CD8-positive, alpha-beta memory T cell (primary cell): ENCODE results near the gene SAPCD1. TPM values are rescaled to one million over a fixed set of nuclear protein-coding genes. Genes with fewer than 3 reads are reported as not detected.

ENCODE experiments used
- CTCF ChIA-PET: fragments of 350-600 bp; sonication (Branson Sonifier 250); formaldehyde crosslinking; loops from one replicate; lab custom pipeline; 2021; ENCODE audit warnings: antibody characterized with exemption; lab: Charles Lee
- POLR2A ChIA-PET: fragments of 350-600 bp; sonication (Branson Sonifier 250); formaldehyde crosslinking; loops from one replicate; lab custom pipeline; 2021; ENCODE audit warnings: antibody characterized with exemption; lab: Charles Lee
- DNase-seq, 5 donors: peaks; one replicate each; pipeline versions ENCODE4 v3.0.0 to v3.0.0-alpha.2; 2020 to 2022; ENCODE audit warnings: mixed read lengths in 1 of 5
- H3K27ac ChIP-seq: one replicate; pipeline ENCODE4 v1.7.0; 2013; ENCODE audit warnings: low read depth, mild to moderate bottlenecking, low read length, moderate library complexity
- H3K27me3 ChIP-seq: 2 replicates; pipeline ENCODE4 v1.7.0; 2013; ENCODE audit warnings: low read length, mild to moderate bottlenecking; ENCODE audit not compliant: insufficient read depth, poor library complexity, severe bottlenecking
- H3K36me3 ChIP-seq: 2 replicates; pipeline ENCODE4 v1.7.0; 2013; ENCODE audit warnings: mild to moderate bottlenecking, low read length, moderate library complexity; ENCODE audit not compliant: insufficient read depth
- H3K4me1 ChIP-seq: 2 replicates; pipeline ENCODE4 v1.7.0; 2013; ENCODE audit warnings: mild to moderate bottlenecking, low read length, moderate library complexity; ENCODE audit not compliant: insufficient read depth
- H3K4me3 ChIP-seq: 2 replicates; pipeline ENCODE4 v1.7.0; 2013; ENCODE audit warnings: mild to moderate bottlenecking, low read length
- H3K9me3 ChIP-seq: 2 replicates; pipeline ENCODE4 v1.7.0; 2013; ENCODE audit warnings: mild to moderate bottlenecking, low read length
- H3K27ac Mint-ChIP-seq, 8 donors: one replicate each; pipeline ENCODE4 v1.8.0; 2020 to 2021; ENCODE audit warnings: mixed read lengths in 8 of 8, mild to moderate bottlenecking in 6 of 8, inconsistent platforms in 3 of 8, moderate library complexity in 3 of 8
- H3K27me3 Mint-ChIP-seq, 2 donors: one replicate each; pipeline ENCODE4 v1.8.0; 2020 to 2021; ENCODE audit warnings: mixed read lengths in 2 of 2, mild to moderate bottlenecking in 1 of 2, moderate library complexity in 1 of 2
- H3K36me3 Mint-ChIP-seq, 3 donors: one replicate each; pipeline ENCODE4 v1.8.0; 2020 to 2021; ENCODE audit warnings: mixed read lengths in 3 of 3, inconsistent platforms in 1 of 3, mild to moderate bottlenecking in 1 of 3
- H3K4me1 Mint-ChIP-seq, 3 donors: one replicate each; pipeline ENCODE4 v1.8.0; 2020 to 2021; ENCODE audit warnings: mixed read lengths in 3 of 3, inconsistent platforms in 1 of 3, mild to moderate bottlenecking in 1 of 3
- H3K4me3 Mint-ChIP-seq, 7 donors: one replicate each; pipeline ENCODE4 v1.8.0; 2020 to 2021; ENCODE audit warnings: mixed read lengths in 7 of 7, mild to moderate bottlenecking in 6 of 7, moderate library complexity in 4 of 7, inconsistent platforms in 2 of 7
- H3K9me3 Mint-ChIP-seq, 5 donors: one replicate each; pipeline ENCODE4 v1.8.0; 2020 to 2022; ENCODE audit warnings: mixed read lengths in 5 of 5, mild to moderate bottlenecking in 3 of 5, moderate library complexity in 2 of 5, inconsistent platforms in 1 of 5
- polyA plus RNA-seq: library from polyadenylated mRNA; unstranded; fragments of 300-500 nt; fragmentation: Illumina TruSeq; gene quantifications from one replicate; pipeline ENCODE4 v1.2.3, GENCODE V29; 2021
- total RNA-seq, 2 experiments: library from RNA; stranded (reverse); gene quantifications; one replicate each; pipeline ENCODE4 v1.2.3, GENCODE V29; 2021

Gene SAPCD1
- total and polyA plus RNA-seq, 3 experiments from 2014 or later: 6.1 to 7.0 TPM; not detected in 1

DNA sequence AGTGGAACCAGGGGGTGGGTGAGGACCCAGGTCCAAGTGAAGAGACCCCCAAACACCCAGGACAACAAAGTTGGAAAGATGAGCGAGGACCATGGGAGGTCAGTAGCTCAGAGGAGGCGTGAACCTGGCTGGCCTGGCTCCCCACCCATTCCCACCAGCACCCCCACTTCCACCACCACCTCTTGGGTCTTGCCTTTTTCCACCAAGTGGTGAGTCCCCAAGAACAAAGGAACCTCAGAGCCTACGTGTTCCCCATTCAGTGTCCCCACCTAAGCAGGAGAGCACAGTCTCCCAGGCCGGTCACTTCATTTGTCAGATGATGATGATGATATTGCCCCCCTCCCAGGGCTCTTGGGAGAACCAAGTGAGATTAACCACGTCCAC is 15.2 kb downstream of the SAPCD1 start:
- Histone ChIP-seq H3K9me3 (no peaks in the 10 kb centered on the region), H3K27ac (peak overlapping the region; percentile 70), H3K4me3 (no peak overlapping the region), H3K36me3 (peaks cover 8% of the 10 kb centered on the region), H3K27me3 (no peaks in the 10 kb centered on the region), H3K4me1 (peaks cover 36% of the 10 kb centered on the region)
- H3K4me1 Mint-ChIP-seq: peaks cover 25 to 31% (median 25%) of the 10 kb centered on the region in 3 donors
- peak overlapping the region in 1 of 7 donors; percentile 84 for H3K4me3 Mint-ChIP-seq
- ChIA-PET POLR2A (interaction anchor here (1.2 kb wide), 1 partner anchor 8 kb away, joined by 3 read pairs; no protein-coding TSS in a partner anchor), CTCF (interaction anchor here (0.8 kb wide), 1 partner anchor 14 kb away, joined by 5 read pairs; no protein-coding TSS in a partner anchor)
- H3K27me3 Mint-ChIP-seq: peaks cover 0 to 2% of the 10 kb centered on the region in 2 donors
- DNase-seq: no peak
- peak overlapping the region in 7 of 8 donors; percentile 47 to 80 (median 73) for H3K27ac Mint-ChIP-seq
- H3K36me3 Mint-ChIP-seq: peaks cover 0 to 40% (median 1%) of the 10 kb centered on the region in 3 donors
- H3K9me3 Mint-ChIP-seq: no peaks in the 10 kb centered on the region

DNA sequence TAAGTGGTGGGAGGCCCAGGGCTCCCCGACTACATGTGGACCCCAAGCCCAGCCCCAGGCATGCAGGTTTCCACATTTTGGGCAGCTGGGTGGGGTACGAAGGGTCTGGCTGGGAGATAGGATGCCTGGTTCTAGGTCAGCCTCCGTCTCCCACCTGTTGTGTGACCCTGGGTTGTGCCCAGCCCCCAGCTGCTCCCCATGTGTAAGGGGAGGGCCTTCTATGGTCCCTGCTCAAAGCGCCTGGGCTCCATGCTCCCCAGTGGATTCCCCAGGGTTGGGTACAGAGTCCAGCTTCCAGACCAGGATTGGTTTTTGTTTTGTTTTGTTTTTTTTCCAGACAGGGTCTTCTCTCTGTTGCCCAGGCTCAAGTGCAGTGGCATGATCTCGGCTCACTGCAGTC is 15.7 kb downstream of the SAPCD1 start:
- H3K4me1 ChIP-seq: peaks cover 30% of the 10 kb centered on the region
- no peaks in the 10 kb centered on the region for H3K9me3 ChIP-seq
- peak overlapping the region in 3 of 8 donors; percentile 32 to 80 (median 47) for H3K27ac Mint-ChIP-seq
- no peak for DNase-seq
- peaks cover 0 to 44% (median 1%) of the 10 kb centered on the region in 3 donors for H3K36me3 Mint-ChIP-seq
- no peaks in the 10 kb centered on the region for H3K27me3 ChIP-seq
- ChIA-PET POLR2A (interaction anchor here (1.2 kb wide), 1 partner anchor 9 kb away, joined by 3 read pairs; no protein-coding TSS in a partner anchor), CTCF (no interaction called here)
- H3K4me3 ChIP-seq: no peak overlapping the region
- no peaks in the 10 kb centered on the region for H3K9me3 Mint-ChIP-seq
- H3K4me1 Mint-ChIP-seq: peaks cover 20 to 27% (median 21%) of the 10 kb centered on the region in 3 donors
- H3K27me3 Mint-ChIP-seq: peaks cover 0 to 2% of the 10 kb centered on the region in 2 donors
- H3K27ac ChIP-seq: peak overlapping the region; percentile 70
- H3K36me3 ChIP-seq: peaks cover 11% of the 10 kb centered on the region
- H3K4me3 Mint-ChIP-seq: no peak overlapping the region

DNA sequence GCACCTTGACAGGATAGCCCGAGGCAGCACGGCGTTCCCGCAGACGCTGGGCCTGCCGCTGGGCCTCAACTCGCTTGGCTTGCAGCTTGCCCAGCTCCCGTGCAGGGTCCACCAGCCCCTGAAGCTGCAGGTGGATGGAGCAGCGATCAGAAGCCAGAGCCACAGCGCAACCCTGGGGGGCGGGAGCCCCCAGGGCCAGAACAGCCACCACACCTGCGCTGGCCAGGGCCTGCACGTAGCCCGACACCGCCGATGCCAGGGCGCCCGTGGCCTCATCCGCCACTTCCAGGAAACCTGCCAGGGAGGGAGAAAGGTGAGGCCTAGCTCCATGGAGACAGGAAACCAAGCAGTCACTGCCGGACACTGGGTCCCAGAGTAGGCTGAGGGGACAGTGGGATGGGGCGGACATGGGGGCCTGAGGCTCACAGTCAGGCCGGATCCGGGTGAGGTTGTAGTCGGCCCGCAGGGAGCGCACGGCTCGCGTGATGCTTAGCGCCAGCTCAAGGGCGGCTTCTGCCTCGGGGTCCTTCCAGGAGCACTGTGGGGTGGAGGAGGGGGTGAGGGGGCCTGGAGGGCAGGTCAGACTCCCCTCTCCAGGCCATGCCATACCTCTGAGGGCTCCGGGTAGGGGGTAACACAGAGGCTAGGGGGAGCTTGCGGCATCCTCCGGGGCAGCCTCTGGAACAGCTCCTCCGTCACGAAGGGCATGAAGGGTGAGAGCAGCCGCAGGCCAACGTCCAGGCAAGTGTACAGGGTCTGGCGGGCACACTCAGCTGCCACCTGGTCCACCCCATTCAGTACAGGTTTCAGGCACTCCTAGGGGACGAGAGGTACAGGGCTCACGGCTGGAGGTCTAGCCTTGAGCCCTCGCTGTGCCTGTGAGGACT is 16.8 kb downstream of the SAPCD1 start:
- Mint-ChIP-seq H3K4me3 (no peak overlapping the region), H3K27ac (no peak overlapping the region), H3K27me3 (peaks cover 0 to 2% of the 10 kb centered on the region in 2 donors), H3K9me3 (no peaks in the 10 kb centered on the region), H3K36me3 (peaks cover 0 to 49% (median 5%) of the 10 kb centered on the region in 3 donors), H3K4me1 (peaks cover 17 to 27% (median 19%) of the 10 kb centered on the region in 3 donors)
- H3K4me1 ChIP-seq: peaks cover 26% of the 10 kb centered on the region
- no peaks in the 10 kb centered on the region for H3K27me3 ChIP-seq
- H3K4me3 ChIP-seq: no peak overlapping the region
- no peak overlapping the region for H3K27ac ChIP-seq
- POLR2A ChIA-PET: interaction anchor here (1.2 kb wide), 1 partner anchor 10 kb away, joined by 3 read pairs; no protein-coding TSS in a partner anchor
- DNase-seq: no peak
- H3K9me3 ChIP-seq: no peaks in the 10 kb centered on the region
- CTCF ChIA-PET: interaction anchor here (0.8 to 2.4 kb wide), 4 partner anchors 9 to 38 kb away, joined by 3 to 10 read pairs (median 4); no protein-coding TSS in a partner anchor
- peaks cover 12% of the 10 kb centered on the region for H3K36me3 ChIP-seq

DNA sequence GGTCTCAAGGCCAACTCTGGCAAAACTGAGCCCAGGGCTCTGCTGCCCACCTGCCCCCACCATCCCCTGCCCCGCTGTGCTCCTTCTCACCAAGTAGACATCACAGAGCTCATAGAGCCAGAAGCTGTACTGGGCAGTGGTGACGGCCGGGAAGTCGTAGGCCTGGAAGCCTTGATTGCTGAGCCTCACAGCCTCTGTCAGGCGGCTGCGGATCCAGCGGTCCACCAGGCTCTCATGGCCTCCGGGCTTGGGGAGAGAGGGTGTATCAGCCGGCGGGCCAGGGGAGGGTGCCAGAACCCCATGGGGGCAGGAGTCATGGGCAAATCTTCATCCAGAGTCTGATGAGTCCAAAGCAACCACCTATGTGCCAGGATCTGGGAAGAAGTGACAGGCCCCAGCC is 17.5 kb downstream of the SAPCD1 start:
- Mint-ChIP-seq H3K27ac (no peak overlapping the region), H3K4me3 (no peak overlapping the region), H3K4me1 (peaks cover 17 to 27% (median 19%) of the 10 kb centered on the region in 3 donors), H3K9me3 (no peaks in the 10 kb centered on the region), H3K27me3 (peaks cover 0 to 2% of the 10 kb centered on the region in 2 donors), H3K36me3 (peaks cover 4 to 56% (median 5%) of the 10 kb centered on the region in 3 donors)
- Histone ChIP-seq H3K36me3 (peaks cover 19% of the 10 kb centered on the region), H3K27ac (no peak overlapping the region), H3K27me3 (no peaks in the 10 kb centered on the region), H3K9me3 (no peaks in the 10 kb centered on the region), H3K4me3 (no peak overlapping the region), H3K4me1 (peaks cover 26% of the 10 kb centered on the region)
- POLR2A ChIA-PET: interaction anchor here (0.6 kb wide), 1 partner anchor 32 kb away, joined by 5 read pairs; no protein-coding TSS in a partner anchor
- CTCF ChIA-PET: interaction anchor here (1.1 to 2.4 kb wide), 3 partner anchors 10 to 37 kb away, joined by 3 to 10 read pairs (median 5); no protein-coding TSS in a partner anchor
- DNase-seq: peak in 1 of 5 donors; percentile 39

DNA sequence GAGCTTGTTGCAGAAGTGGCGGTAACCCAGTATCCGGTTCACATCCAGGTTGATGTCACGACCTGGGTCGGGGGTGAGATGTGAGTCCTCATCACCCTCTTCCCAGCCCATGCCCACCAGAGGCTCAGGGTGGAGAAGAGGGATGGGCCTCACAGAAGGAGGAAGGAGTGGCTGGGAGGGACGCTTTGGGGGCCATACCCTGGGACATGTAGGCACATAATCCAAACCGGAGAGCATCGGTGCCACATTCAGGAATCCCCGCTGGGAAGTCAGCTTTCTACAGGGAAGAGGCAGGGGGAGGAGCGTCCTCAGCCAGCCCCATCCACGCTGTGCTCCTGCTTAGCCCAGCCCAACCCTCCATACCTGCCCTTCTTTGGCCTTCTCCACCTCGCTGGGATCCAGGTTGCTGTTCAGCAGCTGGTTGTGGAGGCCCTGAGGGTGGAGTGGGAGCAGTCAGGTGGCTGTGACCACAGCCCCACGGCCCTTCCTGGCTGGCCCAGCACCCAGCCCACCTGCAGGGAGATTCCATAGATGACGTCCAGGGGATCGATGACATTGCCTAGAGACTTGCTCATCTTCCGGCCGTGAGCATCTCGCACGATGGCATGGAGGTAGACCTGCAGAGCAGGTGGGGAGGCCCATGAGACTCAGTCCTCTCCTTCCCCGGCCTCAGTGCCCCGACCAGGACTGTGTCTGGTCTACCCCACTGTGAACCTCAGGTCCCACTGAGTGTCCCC is 18.2 kb downstream of the SAPCD1 start:
- no peaks in the 10 kb centered on the region for H3K27me3 Mint-ChIP-seq
- no peaks in the 10 kb centered on the region for H3K9me3 Mint-ChIP-seq
- H3K36me3 Mint-ChIP-seq: peaks cover 4 to 59% (median 5%) of the 10 kb centered on the region in 3 donors
- Histone ChIP-seq H3K4me3 (no peak overlapping the region), H3K36me3 (peaks cover 27% of the 10 kb centered on the region), H3K9me3 (no peaks in the 10 kb centered on the region), H3K4me1 (peaks cover 20% of the 10 kb centered on the region), H3K27ac (no peak overlapping the region), H3K27me3 (no peaks in the 10 kb centered on the region)
- peak overlapping the region in 1 of 8 donors; percentile 31 for H3K27ac Mint-ChIP-seq
- peak in 1 of 5 donors; percentile 37 for DNase-seq
- ChIA-PET CTCF (interaction anchor here (2.4 kb wide), 1 partner anchor 11 kb away, joined by 10 read pairs; no protein-coding TSS in a partner anchor), POLR2A (interaction anchor here (0.6 kb wide), 1 partner anchor 32 kb away, joined by 5 read pairs; no protein-coding TSS in a partner anchor)
- no peak overlapping the region for H3K4me3 Mint-ChIP-seq
- peaks cover 15 to 21% (median 17%) of the 10 kb centered on the region in 3 donors for H3K4me1 Mint-ChIP-seq

DNA sequence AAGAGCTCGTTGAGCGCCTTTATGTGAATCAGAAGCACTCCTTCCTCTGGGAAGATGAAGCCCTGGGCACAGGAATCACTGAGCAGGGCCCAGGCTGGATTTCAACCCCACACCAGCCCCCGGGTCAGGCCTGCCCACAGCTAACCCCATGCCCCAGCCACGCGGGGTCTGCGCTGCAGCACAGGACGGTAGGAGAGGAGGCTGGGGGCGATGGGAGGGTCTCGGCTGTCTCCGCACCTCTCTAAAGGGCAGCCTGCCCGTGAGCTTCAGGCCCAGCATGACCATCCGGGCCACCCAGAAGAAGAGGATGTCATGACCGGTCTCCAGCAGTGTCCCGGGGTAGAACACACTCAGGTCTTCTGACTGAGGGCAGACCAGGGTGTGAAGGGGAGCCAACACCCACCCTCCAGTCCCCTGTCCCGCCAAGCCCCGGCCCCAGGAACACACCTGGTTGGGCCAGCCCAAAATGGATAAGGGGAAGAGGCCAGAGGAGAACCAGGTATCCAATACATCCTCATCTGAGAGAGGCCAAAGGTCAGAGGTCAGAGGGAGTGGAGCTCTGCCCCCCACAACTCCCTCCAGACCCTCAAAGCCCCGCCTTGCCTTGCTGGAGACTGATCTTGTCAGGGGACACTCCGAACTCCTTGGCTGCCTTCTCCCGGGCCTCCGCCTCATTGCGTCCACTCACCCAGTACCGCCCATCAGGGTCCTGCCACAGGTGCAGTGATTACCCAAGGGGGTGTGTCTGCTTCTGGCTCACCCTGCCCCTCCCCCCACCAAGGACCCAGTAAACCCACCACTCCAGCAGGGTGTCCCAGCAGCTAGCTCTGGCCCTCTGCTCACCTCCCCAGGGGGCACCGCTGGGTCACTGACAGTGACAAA is 19.0 kb downstream of the SAPCD1 start:
- no peak overlapping the region for H3K4me3 ChIP-seq
- peaks cover 13% of the 10 kb centered on the region for H3K4me1 ChIP-seq
- Mint-ChIP-seq H3K27ac (no peak overlapping the region), H3K9me3 (no peaks in the 10 kb centered on the region), H3K4me3 (no peak overlapping the region), H3K4me1 (peaks cover 10 to 15% (median 14%) of the 10 kb centered on the region in 3 donors), H3K36me3 (peaks cover 4 to 60% (median 7%) of the 10 kb centered on the region in 3 donors), H3K27me3 (no peaks in the 10 kb centered on the region)
- no peak overlapping the region for H3K27ac ChIP-seq
- POLR2A ChIA-PET: no interaction called here
- no peak for DNase-seq
- H3K27me3 ChIP-seq: no peaks in the 10 kb centered on the region
- CTCF ChIA-PET: interaction anchor here (1.5 to 2.4 kb wide), 2 partner anchors 9 to 11 kb away, joined by 4 to 10 read pairs; no protein-coding TSS in a partner anchor
- H3K9me3 ChIP-seq: no peaks in the 10 kb centered on the region
- H3K36me3 ChIP-seq: peaks cover 27% of the 10 kb centered on the region
